Articular chondrocyte of knee joint (primary cell): ENCODE data around the gene RAMACL. TPM values are rescaled to one million over a fixed set of nuclear protein-coding genes. Genes with fewer than 3 reads are reported as not detected.

Experiments used
- total RNA-seq: library from RNA; depleted of rRNA; stranded (reverse); fragments of >200 nt; gene quantifications from 2 replicates; pipeline ENCODE4 v1.2.3, GENCODE V29; 2012

The RAMACL gene
- 7.5 and 7.7 TPM in 2 replicates for total RNA-seq

GRCh38 chr6:166586424-166587156 is at the start of gene RAMACL:
Gene RAMACL, minus strand, starts transcription at chr6:166586678. Its CDS starts 201 bp downstream, at chr6:166586477.

GRCh38 chr6:166627033-166627874 is 40.8 kb upstream of the RAMACL start, which contains the start of gene RPS6KA2:
Gene RPS6KA2, minus strand, starts transcription at chr6:166627251. Its CDS starts 232 bp downstream, at chr6:166627019.

Other genes with a start within 250 kb of the RAMACL start
- gene SFT2D1, start 244.1 kb downstream of the RAMACL start, total RNA-seq, result 29.5 and 31.8 TPM in 2 replicates
- 33.5 and 38.0 TPM in 2 replicates for gene MPC1, start 203.7 kb downstream of the RAMACL start, total RNA-seq
- gene RPS6KA2, start 40.6 kb upstream of the RAMACL start, total RNA-seq, result 161 and 167 TPM in 2 replicates